Right ventricle myocardium inferior (tissue), 1 donor: ENCODE results near the gene AKAP6. TPM values are rescaled to one million over a fixed set of nuclear protein-coding genes. Genes with fewer than 3 reads are reported as not detected.
"Not testable (repeated sequence)": the region's sequence is repeated elsewhere in the genome, so short reads cannot be mapped to it uniquely, and the experiment has no call there.

Experiments used
- ATAC-seq: fragments of 200-7000 bp; cut with Tn5 transposase; one replicate; pipeline ENCODE4 v1.9.1; 2020; ENCODE audit warnings: mild to moderate bottlenecking, moderate library complexity
- DNase-seq: peaks from one replicate; pipeline ENCODE4 v3.0.0; 2021; ENCODE audit errors: missing footprints
- intact Hi-C: fragments of 100-400 bp; cut with DNase I; formaldehyde crosslinking; loops from one replicate; pipeline ENCODE4 v1.11.0; 2022
- total RNA-seq: library from RNA; stranded (reverse); fragmentation: NEBNext Ultra II Directional; extraction: Animal tissue kit (Norgen Biotek cat#: 25700); gene quantifications from one replicate; pipeline ENCODE4 v1.2.1, GENCODE V29; 2021
- donor health status: DM: no; HTN: yes; CAD: no; lungs with severe emphysema.

AKAP6 gene
- total RNA-seq, 1 donor from 2014 or later: 160 TPM

GRCh38 chr14:32774214-32774613 is 445.1 kb downstream of the AKAP6 start:
- DNase-seq (no peak), ATAC-seq (no peak)
- intact Hi-C loops: no loop called here

- DNase-seq (no peak), ATAC-seq (no peak)
- intact Hi-C loops: no loop called here
Measured at GRCh38 chr14:32779840-32780239, 450.7 kb downstream of the AKAP6 start.

GRCh38 chr14:32784405-32784804 is 455.3 kb downstream of the AKAP6 start:
- intact Hi-C loops: no loop called here

GRCh38 chr14:32785585-32785984 is 456.5 kb downstream of the AKAP6 start:
- no peak for ATAC-seq
- no peak for DNase-seq
- intact Hi-C loops: loop anchor here (5.0 kb wide), 1 partner anchor 1032 kb away; no protein-coding TSS in a partner anchor

More at GRCh38 chr14:32784405-32784804, 455.3 kb downstream of the AKAP6 start:
- ATAC-seq (no peak), DNase-seq (no peak)

GRCh38 chr14:32786886-32787285 is 457.8 kb downstream of the AKAP6 start:
- no peak for DNase-seq
- intact Hi-C loops: loop anchor here (5.0 kb wide), 1 partner anchor 1030 kb away; no protein-coding TSS in a partner anchor
- no peak for ATAC-seq

- DNase-seq, ATAC-seq, intact Hi-C loops: not testable (repeated sequence)
Measured at GRCh38 chr14:32793033-32793432, 463.9 kb downstream of the AKAP6 start.

GRCh38 chr14:32800320-32800719 is 471.2 kb downstream of the AKAP6 start:
- DNase-seq (no peak), ATAC-seq (no peak)
- intact Hi-C loops: no loop called here

GRCh38 chr14:32802295-32802694 is 473.2 kb downstream of the AKAP6 start:
- DNase-seq (no peak), ATAC-seq (no peak)
- intact Hi-C loops: no loop called here

GRCh38 chr14:32805979-32806378 is 476.9 kb downstream of the AKAP6 start:
- DNase-seq (no peak), ATAC-seq (no peak)
- intact Hi-C loops: no loop called here

GRCh38 chr14:32808644-32809043 is 479.5 kb downstream of the AKAP6 start:
- no peak for DNase-seq
- peak; percentile 62 for ATAC-seq
- intact Hi-C loops: no loop called here

- intact Hi-C loops: no loop called here
- no peak for ATAC-seq
- DNase-seq: no peak
Measured at GRCh38 chr14:32809255-32809654, 480.2 kb downstream of the AKAP6 start.

- no peak for DNase-seq
- intact Hi-C loops: no loop called here
- no peak for ATAC-seq
Measured at GRCh38 chr14:32813401-32813800, 484.3 kb downstream of the AKAP6 start.

GRCh38 chr14:32814721-32815120 is 485.6 kb downstream of the AKAP6 start:
- DNase-seq (no peak), ATAC-seq (no peak)
- intact Hi-C loops: no loop called here

- DNase-seq: no peak
- ATAC-seq: no peak
- intact Hi-C loops: no loop called here
Measured at GRCh38 chr14:32816588-32816987, 487.5 kb downstream of the AKAP6 start.

GRCh38 chr14:32817780-32818179 is 488.7 kb downstream of the AKAP6 start:
- intact Hi-C loops: no loop called here
- DNase-seq: no peak
- no peak for ATAC-seq

GRCh38 chr14:32818581-32818980 is 489.5 kb downstream of the AKAP6 start:
- intact Hi-C loops: no loop called here
- ATAC-seq (no peak), DNase-seq (no peak)

GRCh38 chr14:32820181-32820580 is 491.1 kb downstream of the AKAP6 start:
- DNase-seq: no peak

GRCh38 chr14:32820682-32821081 is 491.6 kb downstream of the AKAP6 start:
- DNase-seq: no peak
- intact Hi-C loops: loop anchor here (5.0 to 10.0 kb wide), 2 partner anchors 96 to 243 kb away; no protein-coding TSS in a partner anchor
- ATAC-seq: peak; percentile 93

More at GRCh38 chr14:32820181-32820580, 491.1 kb downstream of the AKAP6 start:
- ATAC-seq: peak; percentile 74
- intact Hi-C loops: loop anchor here (5.0 to 10.0 kb wide), 2 partner anchors 95 to 243 kb away; no protein-coding TSS in a partner anchor

- no peak for ATAC-seq
- intact Hi-C loops: loop anchor here (5.0 to 10.0 kb wide), 2 partner anchors 97 to 245 kb away; no protein-coding TSS in a partner anchor
Measured at GRCh38 chr14:32821964-32822653, 493.0 kb downstream of the AKAP6 start.

GRCh38 chr14:32823706-32824105 is 494.6 kb downstream of the AKAP6 start:
- DNase-seq: no peak
- no peak for ATAC-seq
- intact Hi-C loops: loop anchor here (5.0 to 10.0 kb wide), 2 partner anchors 99 to 246 kb away; no protein-coding TSS in a partner anchor

More at GRCh38 chr14:32821964-32822653, 493.0 kb downstream of the AKAP6 start:
- no peak for DNase-seq
